GM10266 (cell line): ENCODE data around the gene GSAP.

Source experiments
- DNase-seq: peaks from one replicate; pipeline ENCODE4 v3.0.0; 2012; ENCODE audit errors: extremely low spot score
- CTCF ChIP-seq: IDR thresholded peaks from 2 replicates; pipeline ENCODE4 v1.5.1; 2012; ENCODE audit warnings: mild to moderate bottlenecking, low read depth; ENCODE audit not compliant: control insufficient read depth, insufficient read depth; ENCODE audit errors: missing control alignments

The GSAP gene

GRCh38 chr7:77438131-77438530 is 22.0 kb upstream of the GSAP start:
- DNase-seq = no peak
- no peak for TF ChIP-seq CTCF

- TF ChIP-seq CTCF = no peak
- no peak for DNase-seq
Observed at GRCh38 chr7:77434570-77435275, 18.6 kb upstream of the GSAP start.

GRCh38 chr7:77433901-77434300 is 17.8 kb upstream of the GSAP start:
- no peak for DNase-seq
- TF ChIP-seq CTCF = no peak

- DNase-seq = no peak
- TF ChIP-seq CTCF = no peak
Observed at GRCh38 chr7:77430927-77431326, 14.8 kb upstream of the GSAP start.

- DNase-seq = no peak
- TF ChIP-seq CTCF = no peak
Observed at GRCh38 chr7:77428777-77429231, 12.7 kb upstream of the GSAP start.

- no peak for DNase-seq
- TF ChIP-seq CTCF = no peak
Observed at GRCh38 chr7:77427996-77428603, 12.0 kb upstream of the GSAP start.

- no peak for DNase-seq
- no peak for TF ChIP-seq CTCF
Observed at GRCh38 chr7:77426521-77427051, 10.4 kb upstream of the GSAP start.
